Fibroblast of pulmonary artery (primary cell): ENCODE results near the gene CNGB1.

Experiments used
- DNase-seq: peaks from one replicate; pipeline ENCODE4 v3.0.0-alpha.2; 2010; ENCODE audit warnings: low read depth
- H3K4me3 ChIP-seq: replicated peaks from 2 replicates; pipeline ENCODE4 v1.5.1; 2011; ENCODE audit warnings: low read depth, mild to moderate bottlenecking, control low read depth, low read length, moderate library complexity
- CTCF ChIP-seq: IDR thresholded peaks from 2 replicates; pipeline ENCODE4 v1.5.1; 2011; ENCODE audit warnings: mild to moderate bottlenecking, control low read depth, low read length, inconsistent platforms; ENCODE audit errors: missing control alignments

CNGB1 gene

DNA sequence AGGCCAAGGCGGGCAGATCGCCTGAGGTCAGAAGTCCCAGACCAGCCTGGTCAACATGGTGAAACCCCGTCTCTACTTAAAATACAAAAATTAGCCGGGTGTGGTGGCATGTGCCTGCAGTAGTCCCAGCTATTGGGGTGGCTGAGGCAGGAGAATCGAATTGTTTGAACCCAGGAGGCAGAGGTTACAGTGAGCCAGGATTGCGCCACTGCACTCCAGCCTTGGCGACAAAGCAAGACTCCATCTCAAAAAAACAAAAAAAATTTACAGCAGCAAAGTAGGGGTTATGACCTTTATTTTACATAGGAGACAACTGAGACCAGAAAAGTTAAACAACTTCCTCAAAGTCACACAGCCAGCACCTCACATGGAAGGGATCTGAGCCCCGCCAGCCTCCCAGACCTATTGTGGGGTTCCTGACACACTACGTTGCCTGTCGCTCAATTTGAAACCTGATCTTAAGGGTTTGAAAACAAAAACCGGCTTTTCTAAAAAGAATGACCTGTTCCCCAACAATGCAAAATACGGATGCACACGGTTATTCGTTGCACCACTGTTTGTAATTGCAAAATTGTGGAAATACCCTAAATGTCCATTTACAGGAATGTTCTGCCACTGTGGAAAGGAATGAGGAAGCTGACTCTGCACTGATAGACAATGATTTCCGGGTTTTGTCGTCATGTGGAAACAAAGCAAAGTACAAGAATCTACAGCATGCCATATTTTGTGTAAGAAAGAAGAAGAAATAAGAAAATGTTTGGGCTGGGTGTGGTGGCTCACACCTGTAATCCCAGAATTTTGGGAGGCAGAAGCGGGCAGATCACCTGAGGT, 77.2 kb downstream of the CNGB1 start:
- H3K4me3 ChIP-seq: no peak overlapping the region
- TF ChIP-seq CTCF: no peak
- peak; percentile 97 for DNase-seq

- TF ChIP-seq CTCF: no peak
- no peak overlapping the region for H3K4me3 ChIP-seq
- no peak for DNase-seq
Observed at GRCh38 chr16:57893217-57893558, 77.7 kb downstream of the CNGB1 start.

DNA sequence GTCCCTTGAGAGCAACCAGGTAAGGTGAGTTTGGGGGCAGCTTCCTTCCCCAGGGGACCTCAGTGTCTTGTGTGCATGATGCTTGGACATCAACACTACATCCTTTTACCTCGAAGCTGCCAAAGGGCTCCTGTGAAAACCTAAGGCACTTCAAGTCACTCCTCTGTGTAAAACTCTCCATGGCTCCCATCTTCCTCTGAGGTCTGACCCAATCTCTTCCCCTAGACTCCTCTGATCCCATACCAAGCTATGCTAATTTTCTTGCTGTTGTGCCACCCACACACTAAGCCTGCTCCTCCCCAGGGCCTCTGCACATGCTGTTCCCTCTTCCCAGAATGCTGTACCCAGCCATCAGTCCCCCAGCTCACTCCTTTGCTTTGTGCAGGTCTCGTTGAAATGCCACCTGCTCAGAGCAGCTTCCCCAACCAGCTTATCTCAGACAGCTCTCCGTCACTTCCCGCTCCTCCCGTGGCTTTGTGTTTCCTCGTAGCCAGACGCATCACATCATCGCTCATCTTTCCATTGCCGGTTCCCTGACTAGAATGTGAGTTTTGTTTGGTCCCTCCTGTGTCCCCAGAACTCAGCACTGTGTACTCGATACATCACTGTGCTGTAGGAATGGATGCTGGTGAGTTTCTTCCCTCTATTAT, 78.4 kb downstream of the CNGB1 start:
- no peak for TF ChIP-seq CTCF
- H3K4me3 ChIP-seq: no peak overlapping the region
- peak; percentile 62 for DNase-seq

- DNase-seq: peak; percentile 16
- no peak for TF ChIP-seq CTCF
- no peak overlapping the region for H3K4me3 ChIP-seq
Observed at GRCh38 chr16:57892041-57892440, 78.9 kb downstream of the CNGB1 start.

- no peak for DNase-seq
- TF ChIP-seq CTCF: no peak
- H3K4me3 ChIP-seq: no peak overlapping the region
Observed at GRCh38 chr16:57890752-57891111, 80.2 kb downstream of the CNGB1 start.

GRCh38 chr16:57889960-57890751, 80.8 kb downstream of the CNGB1 start:
- peak; percentile 74 for DNase-seq
- no peak overlapping the region for H3K4me3 ChIP-seq
- no peak for TF ChIP-seq CTCF
